Measurements from ENCODE around the gene EPB41L3.

DNA sequence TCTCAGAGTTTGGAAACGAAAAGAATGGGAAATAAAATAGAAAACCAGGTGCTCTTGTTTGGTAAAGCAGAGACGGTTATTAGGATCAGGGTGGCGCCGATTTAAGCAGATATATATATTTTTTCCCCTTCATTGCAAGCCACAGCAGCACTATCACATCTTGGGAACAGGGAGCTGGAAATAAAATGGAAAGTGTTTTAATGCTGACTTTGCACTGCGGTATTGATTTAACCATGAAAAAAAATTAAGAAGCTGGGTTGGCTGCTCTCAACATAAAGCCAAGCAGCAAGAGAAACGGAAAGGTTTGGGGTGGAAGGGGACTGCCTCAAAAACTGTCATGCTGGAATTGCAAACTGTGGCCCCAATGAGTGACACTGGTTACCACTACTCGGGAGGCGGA is 145.5 kb downstream of the EPB41L3 start:
- no peak for TF ChIP-seq TCF12 (IDR thresholded peaks at IDR 0.05; ENCODE audit: low read depth)
- TF ChIP-seq TEAD4 (IDR thresholded peaks at IDR 0.05): no peak
- TF ChIP-seq CEBPB (IDR thresholded peaks at IDR 0.05): no peak
- TF ChIP-seq, protein P1, sequence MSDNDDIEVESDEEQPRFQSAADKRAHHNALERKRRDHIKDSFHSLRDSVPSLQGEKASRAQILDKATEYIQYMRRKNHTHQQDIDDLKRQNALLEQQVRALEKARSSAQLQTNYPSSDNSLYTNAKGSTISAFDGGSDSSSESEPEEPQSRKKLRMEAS (IDR thresholded peaks at IDR 0.05): no peak
- TF ChIP-seq CREB1 (IDR thresholded peaks at IDR 0.05; ENCODE audit: low read depth): no peak
- no peak for TF ChIP-seq FOXM1 (IDR thresholded peaks at IDR 0.05; ENCODE audit: borderline replicate concordance, low read depth)
- no peak for TF ChIP-seq TAF1 (IDR thresholded peaks at IDR 0.05; ENCODE audit: low read depth)
- TF ChIP-seq, protein P2, sequence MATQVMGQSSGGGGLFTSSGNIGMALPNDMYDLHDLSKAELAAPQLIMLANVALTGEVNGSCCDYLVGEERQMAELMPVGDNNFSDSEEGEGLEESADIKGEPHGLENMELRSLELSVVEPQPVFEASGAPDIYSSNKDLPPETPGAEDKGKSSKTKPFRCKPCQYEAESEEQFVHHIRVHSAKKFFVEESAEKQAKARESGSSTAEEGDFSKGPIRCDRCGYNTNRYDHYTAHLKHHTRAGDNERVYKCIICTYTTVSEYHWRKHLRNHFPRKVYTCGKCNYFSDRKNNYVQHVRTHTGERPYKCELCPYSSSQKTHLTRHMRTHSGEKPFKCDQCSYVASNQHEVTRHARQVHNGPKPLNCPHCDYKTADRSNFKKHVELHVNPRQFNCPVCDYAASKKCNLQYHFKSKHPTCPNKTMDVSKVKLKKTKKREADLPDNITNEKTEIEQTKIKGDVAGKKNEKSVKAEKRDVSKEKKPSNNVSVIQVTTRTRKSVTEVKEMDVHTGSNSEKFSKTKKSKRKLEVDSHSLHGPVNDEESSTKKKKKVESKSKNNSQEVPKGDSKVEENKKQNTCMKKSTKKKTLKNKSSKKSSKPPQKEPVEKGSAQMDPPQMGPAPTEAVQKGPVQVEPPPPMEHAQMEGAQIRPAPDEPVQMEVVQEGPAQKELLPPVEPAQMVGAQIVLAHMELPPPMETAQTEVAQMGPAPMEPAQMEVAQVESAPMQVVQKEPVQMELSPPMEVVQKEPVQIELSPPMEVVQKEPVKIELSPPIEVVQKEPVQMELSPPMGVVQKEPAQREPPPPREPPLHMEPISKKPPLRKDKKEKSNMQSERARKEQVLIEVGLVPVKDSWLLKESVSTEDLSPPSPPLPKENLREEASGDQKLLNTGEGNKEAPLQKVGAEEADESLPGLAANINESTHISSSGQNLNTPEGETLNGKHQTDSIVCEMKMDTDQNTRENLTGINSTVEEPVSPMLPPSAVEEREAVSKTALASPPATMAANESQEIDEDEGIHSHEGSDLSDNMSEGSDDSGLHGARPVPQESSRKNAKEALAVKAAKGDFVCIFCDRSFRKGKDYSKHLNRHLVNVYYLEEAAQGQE (IDR thresholded peaks at IDR 0.05; ENCODE audit: low read depth): no peak
- TF ChIP-seq EP300 (IDR thresholded peaks at IDR 0.05; ENCODE audit: borderline replicate concordance): no peak
- no peak for TF ChIP-seq ZBTB7A (IDR thresholded peaks at IDR 0.05; ENCODE audit: low read depth)
- no peak for TF ChIP-seq YY1 (IDR thresholded peaks at IDR 0.05; ENCODE audit: low read depth)
- TF ChIP-seq RAD21 (IDR thresholded peaks at IDR 0.05; ENCODE audit: low read depth): no peak

All from Ishikawa (cell line).